Colonic mucosa (tissue), 4 donors: Measurements from ENCODE around the gene HIPK2. TPM values are rescaled to one million over a fixed set of nuclear protein-coding genes. Genes with fewer than 3 reads are reported as not detected.

Experiments
- DNase-seq: peaks from one replicate; pipeline ENCODE4 v3.0.0-alpha.2; 2020
- H3K27ac ChIP-seq: fragments of 200-600 bp; one replicate; pipeline ENCODE4 v1.8.0; 2021
- H3K27me3 ChIP-seq: fragments of 200-600 bp; one replicate; pipeline ENCODE4 v1.8.0; 2021
- H3K36me3 ChIP-seq: fragments of 200-600 bp; one replicate; pipeline ENCODE4 v1.8.0; 2021
- H3K4me1 ChIP-seq: fragments of 200-600 bp; one replicate; pipeline ENCODE4 v1.8.0; 2021; ENCODE audit warnings: mild to moderate bottlenecking
- H3K4me3 ChIP-seq: fragments of 200-600 bp; one replicate; pipeline ENCODE4 v1.8.0; 2021
- H3K9ac ChIP-seq, 2 donors: one replicate each; pipeline ENCODE4 v1.7.0; 2013; ENCODE audit warnings: control low read depth in 2 of 2, low read depth in 2 of 2, low read length in 2 of 2
- H3K9me3 ChIP-seq: fragments of 200-600 bp; one replicate; pipeline ENCODE4 v1.8.0; 2021
- intact Hi-C: fragments of 100-400 bp; cut with DNase I; formaldehyde crosslinking; loops from one replicate; pipeline ENCODE4 v1.14.1; 2022
- total RNA-seq, 2 donors: library from RNA; stranded (reverse); fragmentation: NEBNext Ultra II Directional in 1 of 2; extraction: Animal tissue kit (Norgen Biotek cat#: 25700) in 1 of 2; gene quantifications; one replicate each; pipeline ENCODE4 v1.2.1, GENCODE V29; 2021
- TF ChIP-seq, protein P1 (sequence below): fragments of 200-600 bp; IDR thresholded peaks from one replicate; pipeline ENCODE4 v1.8.0; 2022; ENCODE audit warnings: antibody characterized with exemption, mild to moderate bottlenecking
- donor health status: healthy.
- donor health status: DM: no; HTN: no; CAD: no.
- donor health status: DM: no; HTN: no; CAD: no.

HIPK2 gene
- total RNA-seq, result 10 to 100 TPM; 25.3 to 28.4 TPM

DNA sequence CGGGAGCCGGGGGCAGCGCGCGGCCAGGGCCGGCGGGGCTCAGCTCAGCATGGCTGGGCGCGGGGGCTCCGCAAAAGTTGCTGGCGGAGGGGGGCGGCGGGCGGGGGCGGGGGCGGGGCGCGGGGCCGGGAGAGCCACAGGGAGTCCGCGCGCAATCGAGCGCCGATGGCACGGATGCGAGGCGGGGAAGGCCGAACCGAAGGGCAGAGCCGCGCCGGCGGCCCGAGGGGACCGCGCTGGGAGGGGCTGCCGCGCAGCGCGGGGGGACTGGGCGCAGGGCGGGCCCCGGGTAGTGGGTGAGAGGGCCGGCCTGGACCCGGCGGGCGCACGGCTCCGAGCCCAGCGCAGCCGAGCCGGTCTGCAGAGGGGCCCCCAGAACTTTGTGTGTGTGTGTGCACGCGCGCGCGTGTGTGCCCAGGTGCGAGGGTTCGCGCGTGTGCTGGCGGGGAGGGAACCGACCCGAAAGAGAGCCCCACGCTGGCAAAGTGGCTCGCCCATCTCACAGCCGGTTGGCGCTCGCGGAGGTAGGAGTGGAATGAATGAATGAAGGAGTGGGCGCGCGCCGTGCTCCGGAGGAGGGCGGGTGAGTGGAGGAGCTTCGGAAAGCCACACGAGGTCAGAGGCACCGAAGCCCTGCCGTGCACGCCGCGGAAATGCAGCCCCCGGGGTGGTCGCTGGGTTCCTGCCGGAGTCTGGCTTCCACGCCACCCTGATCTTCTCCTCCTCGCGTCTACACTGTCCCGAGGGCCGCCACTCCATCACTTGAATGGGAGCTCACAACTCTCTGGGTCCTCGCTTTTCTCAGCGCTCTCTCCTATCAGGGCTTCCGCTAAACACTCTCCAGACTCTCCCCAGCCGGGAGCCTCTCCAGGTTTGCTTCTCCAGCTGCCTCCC is at the start of gene HIPK2:
Gene HIPK2 (minus strand): TSS at position 51 of the 894 bp plus-strand sequence. CDS start 375 bp downstream, outside the sequence.
- H3K9me3 ChIP-seq, result no peaks in the 10 kb centered on the region
- no peaks in the 10 kb centered on the region for H3K27me3 ChIP-seq
- H3K27ac ChIP-seq, result peak within 1 kb of the TSS; percentile 60
- H3K9ac ChIP-seq, result peak within 1 kb of the TSS; percentile 74 to 92
- peak; percentile 77 for DNase-seq
- peaks cover 14% of the 10 kb centered on the region for H3K4me1 ChIP-seq
- peak within 1 kb of the TSS; percentile 88 for H3K4me3 ChIP-seq
- no peaks in the 10 kb centered on the region for H3K36me3 ChIP-seq
- TF ChIP-seq, protein P1, sequence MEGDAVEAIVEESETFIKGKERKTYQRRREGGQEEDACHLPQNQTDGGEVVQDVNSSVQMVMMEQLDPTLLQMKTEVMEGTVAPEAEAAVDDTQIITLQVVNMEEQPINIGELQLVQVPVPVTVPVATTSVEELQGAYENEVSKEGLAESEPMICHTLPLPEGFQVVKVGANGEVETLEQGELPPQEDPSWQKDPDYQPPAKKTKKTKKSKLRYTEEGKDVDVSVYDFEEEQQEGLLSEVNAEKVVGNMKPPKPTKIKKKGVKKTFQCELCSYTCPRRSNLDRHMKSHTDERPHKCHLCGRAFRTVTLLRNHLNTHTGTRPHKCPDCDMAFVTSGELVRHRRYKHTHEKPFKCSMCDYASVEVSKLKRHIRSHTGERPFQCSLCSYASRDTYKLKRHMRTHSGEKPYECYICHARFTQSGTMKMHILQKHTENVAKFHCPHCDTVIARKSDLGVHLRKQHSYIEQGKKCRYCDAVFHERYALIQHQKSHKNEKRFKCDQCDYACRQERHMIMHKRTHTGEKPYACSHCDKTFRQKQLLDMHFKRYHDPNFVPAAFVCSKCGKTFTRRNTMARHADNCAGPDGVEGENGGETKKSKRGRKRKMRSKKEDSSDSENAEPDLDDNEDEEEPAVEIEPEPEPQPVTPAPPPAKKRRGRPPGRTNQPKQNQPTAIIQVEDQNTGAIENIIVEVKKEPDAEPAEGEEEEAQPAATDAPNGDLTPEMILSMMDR, result no peak
- intact Hi-C loops, result loop anchor here (5.0 to 10.0 kb wide), 2 partner anchors 133 to 224 kb away; no protein-coding TSS in a partner anchor

GRCh38 chr7:139827042-139827441 is 49.2 kb upstream of the HIPK2 start:
- Histone ChIP-seq H3K27ac (no peak overlapping the region), H3K9me3 (no peaks in the 10 kb centered on the region), H3K36me3 (no peaks in the 10 kb centered on the region)

DNA sequence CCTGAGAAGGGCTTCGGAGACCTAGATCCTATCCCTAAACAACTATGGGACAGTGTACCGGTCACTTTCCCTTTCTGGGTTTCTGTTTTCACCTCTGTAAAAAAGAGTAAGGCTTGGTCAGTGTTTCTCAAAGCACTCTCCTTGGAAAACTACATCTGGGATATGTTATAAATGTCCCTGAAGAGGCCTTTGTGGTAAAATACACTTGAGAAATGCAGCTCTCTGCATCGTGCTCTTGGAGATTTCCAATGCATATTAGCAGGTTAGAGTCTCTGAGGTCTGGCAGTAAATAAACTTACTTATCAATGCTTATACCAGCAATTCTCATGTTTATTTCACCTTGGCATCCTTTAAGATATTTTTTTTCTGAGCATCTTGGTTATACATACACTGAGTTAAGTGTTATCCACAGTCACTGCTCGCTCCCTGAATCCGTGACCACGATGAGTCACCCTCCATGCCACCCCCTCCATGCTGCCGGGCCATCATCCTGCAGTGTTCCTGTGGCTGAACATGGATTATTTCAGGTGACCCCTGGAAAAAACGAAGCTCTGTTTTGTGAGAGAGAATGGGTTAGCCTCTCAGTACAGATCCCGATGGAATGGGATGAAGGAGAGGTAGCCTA is 48.0 kb upstream of the HIPK2 start:
- H3K4me1 ChIP-seq, result no peaks in the 10 kb centered on the region
- TF ChIP-seq, protein P1, result no peak
- H3K27ac ChIP-seq, result no peak overlapping the region
- no peak overlapping the region for H3K4me3 ChIP-seq
- DNase-seq, result no peak
- H3K9me3 ChIP-seq, result no peaks in the 10 kb centered on the region
- H3K27me3 ChIP-seq, result no peaks in the 10 kb centered on the region
- intact Hi-C loops, result no loop called here
- H3K36me3 ChIP-seq, result no peaks in the 10 kb centered on the region
- H3K9ac ChIP-seq, result peak overlapping the region in 1 of 2 donors; percentile 3

More at GRCh38 chr7:139827042-139827441, 49.2 kb upstream of the HIPK2 start:
- no peak for DNase-seq
- Histone ChIP-seq H3K9ac (no peak overlapping the region), H3K4me3 (no peak overlapping the region), H3K27me3 (no peaks in the 10 kb centered on the region), H3K4me1 (no peaks in the 10 kb centered on the region)
- TF ChIP-seq, protein P1, result no peak
- intact Hi-C loops, result no loop called here

GRCh38 chr7:139823959-139824521 is 46.2 kb upstream of the HIPK2 start:
- intact Hi-C loops, result no loop called here
- DNase-seq, result no peak
- Histone ChIP-seq H3K9ac (no peak overlapping the region), H3K27ac (no peak overlapping the region), H3K4me1 (no peaks in the 10 kb centered on the region), H3K27me3 (no peaks in the 10 kb centered on the region), H3K36me3 (no peaks in the 10 kb centered on the region), H3K4me3 (no peak overlapping the region), H3K9me3 (no peaks in the 10 kb centered on the region)
- TF ChIP-seq, protein P1, result no peak

GRCh38 chr7:139822855-139823254 is 45.1 kb upstream of the HIPK2 start:
- no peak for DNase-seq
- TF ChIP-seq, protein P1, result no peak
- Histone ChIP-seq H3K9ac (peak overlapping the region in 1 of 2 donors; percentile 24), H3K4me3 (no peak overlapping the region), H3K36me3 (no peaks in the 10 kb centered on the region), H3K9me3 (no peaks in the 10 kb centered on the region), H3K27ac (no peak overlapping the region), H3K27me3 (no peaks in the 10 kb centered on the region), H3K4me1 (no peaks in the 10 kb centered on the region)
- intact Hi-C loops, result no loop called here
